Natural killer cell (primary cell): ENCODE data around the gene RGS7BP. TPM values are rescaled to one million over a fixed set of nuclear protein-coding genes. Genes with fewer than 3 reads are reported as not detected.

Source experiments
- ATAC-seq, 3 donors: fragments of 150-1000 bp in 2 of 3; fragments of 200-7000 bp in 1 of 3; cut with Tn5 transposase; 1 replicate in 1 of 3; 2 replicates in 2 of 3; pipeline ENCODE4 v1.10.0; 2021; ENCODE audit warnings: mild to moderate bottlenecking in 2 of 3, moderate library complexity in 2 of 3
- DNase-seq, 2 donors: peaks; one replicate each; pipeline versions ENCODE4 v3.0.0 to v3.0.0-alpha.2; 2013 to 2021; ENCODE audit warnings: mixed read lengths in 1 of 2
- H3K27ac ChIP-seq: one replicate; pipeline ENCODE4 v1.5.1; 2013; ENCODE audit warnings: mild to moderate bottlenecking, low read length
- H3K27me3 ChIP-seq: one replicate; pipeline ENCODE4 v1.6.1; 2013; ENCODE audit warnings: low read length; ENCODE audit not compliant: control insufficient read depth, insufficient read depth
- H3K36me3 ChIP-seq: one replicate; pipeline ENCODE4 v1.6.1; 2013; ENCODE audit warnings: low read length; ENCODE audit not compliant: control insufficient read depth, insufficient read depth
- H3K4me1 ChIP-seq: one replicate; pipeline ENCODE4 v1.6.1; 2013; ENCODE audit warnings: low read length; ENCODE audit not compliant: control insufficient read depth, insufficient read depth
- H3K4me3 ChIP-seq: one replicate; pipeline ENCODE4 v1.5.1; 2013; ENCODE audit warnings: low read length
- H3K9me3 ChIP-seq: one replicate; pipeline ENCODE4 v1.6.1; 2013; ENCODE audit warnings: low read length; ENCODE audit not compliant: control insufficient read depth, insufficient read depth
- H3K27ac Mint-ChIP-seq, 2 donors: one replicate each; pipeline ENCODE4 v1.8.0; 2022; ENCODE audit warnings: mild to moderate bottlenecking in 2 of 2, mixed read lengths in 2 of 2, moderate library complexity in 1 of 2
- H3K27me3 Mint-ChIP-seq, 2 donors: one replicate each; pipeline ENCODE4 v1.8.0; 2022; ENCODE audit warnings: low read depth in 2 of 2, mixed read lengths in 2 of 2
- H3K36me3 Mint-ChIP-seq: one replicate; pipeline ENCODE4 v1.8.0; 2022; ENCODE audit warnings: mixed read lengths
- H3K4me1 Mint-ChIP-seq, 2 donors: one replicate each; pipeline ENCODE4 v1.8.0; 2022; ENCODE audit warnings: mixed read lengths in 2 of 2
- H3K4me3 Mint-ChIP-seq: one replicate; pipeline ENCODE4 v1.8.0; 2022; ENCODE audit warnings: mild to moderate bottlenecking, moderate library complexity, mixed read lengths
- H3K9me3 Mint-ChIP-seq, 2 donors: one replicate each; pipeline ENCODE4 v1.8.0; 2022; ENCODE audit warnings: mixed read lengths in 2 of 2
- CTCF ChIP-seq: fragments of 200-600 bp; IDR thresholded peaks from one replicate; pipeline ENCODE4 v1.8.0; 2022; ENCODE audit warnings: antibody characterized with exemption
- WGBS: methylation state at CpG from one replicate; pipeline ENCODE4 v1.1.7; 2013; ENCODE audit warnings: missing lambda C conversion rate; ENCODE audit not compliant: insufficient coverage; 5-methylcytosine and 5-hydroxymethylcytosine counted together
- intact Hi-C: fragments of 100-400 bp; cut with micrococcal nuclease; formaldehyde crosslinking; loops from one replicate; pipeline ENCODE4 v1.14.2; 2022
- total RNA-seq, 4 donors: library from RNA; stranded (reverse); fragments of 120-200 nt in 1 of 4; gene quantifications; one replicate each; pipeline versions ENCODE4 v1.2.3 to v1.2.4, GENCODE V29; 2013 to 2022

RGS7BP gene
- total RNA-seq, 3 donors from 2014 or later (not counting 1 experiment from before 2014, with no cell fraction given): not detected

GRCh38 chr5:64637837-64638443, 132.1 kb downstream of the RGS7BP start:
- DNase-seq (no peak), ATAC-seq (no peak)
- Mint-ChIP-seq H3K4me3 (no peak overlapping the region), H3K4me1 (peaks cover 0 to 6% of the 10 kb centered on the region in 2 donors), H3K27me3 (peaks cover 11 to 37% of the 10 kb centered on the region in 2 donors), H3K9me3 (no peaks in the 10 kb centered on the region), H3K36me3 (no peaks in the 10 kb centered on the region), H3K27ac (no peak overlapping the region)
- intact Hi-C loops: no loop called here
- TF ChIP-seq CTCF: no peak
- H3K4me3 ChIP-seq: no peak overlapping the region
- no peaks in the 10 kb centered on the region for H3K27me3 ChIP-seq
- no peak overlapping the region for H3K27ac ChIP-seq
- no peaks in the 10 kb centered on the region for H3K4me1 ChIP-seq
- H3K9me3 ChIP-seq: no peaks in the 10 kb centered on the region
- WGBS: 85% methylated on average over 10 of the region's 10 CpGs
- no peaks in the 10 kb centered on the region for H3K36me3 ChIP-seq

DNA sequence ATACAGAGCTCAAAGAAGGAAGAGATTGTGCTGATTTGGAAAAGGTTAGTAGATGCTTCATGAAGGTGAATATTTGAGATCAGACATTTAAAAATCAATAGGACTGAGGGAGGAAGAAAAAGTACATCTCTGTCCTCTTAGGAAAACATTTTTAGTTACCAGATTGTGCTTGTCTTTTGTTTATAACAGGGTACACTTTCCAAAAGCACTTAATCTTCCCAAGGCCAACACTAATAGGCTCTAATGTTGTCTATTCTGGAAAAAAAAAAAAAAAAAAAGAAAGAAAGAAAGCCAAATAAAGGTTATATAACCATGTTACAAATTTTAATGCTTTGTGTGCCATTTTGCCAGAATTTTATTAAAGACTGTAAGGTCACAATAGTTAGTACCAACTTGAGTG, 139.0 kb downstream of the RGS7BP start:
- no peak overlapping the region for H3K4me3 ChIP-seq
- Mint-ChIP-seq H3K4me3 (no peak overlapping the region), H3K27ac (no peak overlapping the region), H3K27me3 (peaks cover 2 to 17% of the 10 kb centered on the region in 2 donors), H3K9me3 (no peaks in the 10 kb centered on the region), H3K4me1 (no peaks in the 10 kb centered on the region), H3K36me3 (no peaks in the 10 kb centered on the region)
- intact Hi-C loops: no loop called here
- DNase-seq (no peak), ATAC-seq (no peak)
- TF ChIP-seq CTCF: no peak
- H3K9me3 ChIP-seq: no peaks in the 10 kb centered on the region
- H3K36me3 ChIP-seq: no peaks in the 10 kb centered on the region
- H3K27ac ChIP-seq: no peak overlapping the region
- no peaks in the 10 kb centered on the region for H3K27me3 ChIP-seq
- H3K4me1 ChIP-seq: no peaks in the 10 kb centered on the region

DNA sequence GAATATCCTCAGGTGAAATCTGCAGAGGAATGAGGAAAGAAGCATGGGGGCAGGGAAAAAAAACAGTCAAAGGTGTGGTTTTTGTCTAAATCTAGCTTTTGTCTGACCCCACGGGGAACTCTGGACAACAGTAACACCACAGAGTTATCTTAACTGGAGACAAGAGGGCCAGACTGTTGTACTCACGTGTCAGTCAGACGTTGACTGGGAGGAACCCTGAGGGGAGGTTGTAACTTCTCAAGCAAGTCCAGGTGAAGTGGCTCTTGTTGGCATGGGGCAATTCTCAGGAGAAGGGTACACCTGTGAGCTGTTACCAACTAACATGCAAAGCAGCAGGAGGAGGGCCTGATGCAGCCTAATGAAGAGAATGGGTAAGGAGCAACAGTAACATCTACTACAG, 140.4 kb downstream of the RGS7BP start:
- Histone ChIP-seq H3K4me3 (no peak overlapping the region), H3K36me3 (no peaks in the 10 kb centered on the region), H3K27me3 (no peaks in the 10 kb centered on the region), H3K9me3 (no peaks in the 10 kb centered on the region), H3K27ac (no peak overlapping the region), H3K4me1 (no peaks in the 10 kb centered on the region)
- intact Hi-C loops: no loop called here
- H3K4me3 Mint-ChIP-seq: no peak overlapping the region
- H3K9me3 Mint-ChIP-seq: no peaks in the 10 kb centered on the region
- TF ChIP-seq CTCF: no peak
- ATAC-seq: no peak
- DNase-seq: no peak
- H3K27me3 Mint-ChIP-seq: peaks cover 2 to 22% of the 10 kb centered on the region in 2 donors
- no peaks in the 10 kb centered on the region for H3K36me3 Mint-ChIP-seq
- 84% methylated on average over 3 of the region's 3 CpGs for WGBS
- no peak overlapping the region for H3K27ac Mint-ChIP-seq
- H3K4me1 Mint-ChIP-seq: no peaks in the 10 kb centered on the region

GRCh38 chr5:64649512-64649911, 143.7 kb downstream of the RGS7BP start:
- H3K27me3 Mint-ChIP-seq: peaks cover 0 to 25% of the 10 kb centered on the region in 2 donors
- TF ChIP-seq CTCF: no peak
- Histone ChIP-seq H3K9me3 (no peaks in the 10 kb centered on the region), H3K4me3 (no peak overlapping the region), H3K27me3 (no peaks in the 10 kb centered on the region), H3K4me1 (no peaks in the 10 kb centered on the region), H3K27ac (no peak overlapping the region), H3K36me3 (no peaks in the 10 kb centered on the region)
- H3K4me3 Mint-ChIP-seq: no peak overlapping the region
- no peaks in the 10 kb centered on the region for H3K9me3 Mint-ChIP-seq
- H3K36me3 Mint-ChIP-seq: no peaks in the 10 kb centered on the region
- no peaks in the 10 kb centered on the region for H3K4me1 Mint-ChIP-seq
- intact Hi-C loops: no loop called here
- ATAC-seq (no peak), DNase-seq (no peak)
- no peak overlapping the region for H3K27ac Mint-ChIP-seq
- 66% methylated on average over 2 of the region's 2 CpGs for WGBS
